ENCODE results near the gene CTNNBL1. TPM values are rescaled to one million over a fixed set of nuclear protein-coding genes. Genes with fewer than 3 reads are reported as not detected.

Gene CTNNBL1
- total RNA-seq, 1 donor from 2014 or later, result 87.7 TPM

DNA sequence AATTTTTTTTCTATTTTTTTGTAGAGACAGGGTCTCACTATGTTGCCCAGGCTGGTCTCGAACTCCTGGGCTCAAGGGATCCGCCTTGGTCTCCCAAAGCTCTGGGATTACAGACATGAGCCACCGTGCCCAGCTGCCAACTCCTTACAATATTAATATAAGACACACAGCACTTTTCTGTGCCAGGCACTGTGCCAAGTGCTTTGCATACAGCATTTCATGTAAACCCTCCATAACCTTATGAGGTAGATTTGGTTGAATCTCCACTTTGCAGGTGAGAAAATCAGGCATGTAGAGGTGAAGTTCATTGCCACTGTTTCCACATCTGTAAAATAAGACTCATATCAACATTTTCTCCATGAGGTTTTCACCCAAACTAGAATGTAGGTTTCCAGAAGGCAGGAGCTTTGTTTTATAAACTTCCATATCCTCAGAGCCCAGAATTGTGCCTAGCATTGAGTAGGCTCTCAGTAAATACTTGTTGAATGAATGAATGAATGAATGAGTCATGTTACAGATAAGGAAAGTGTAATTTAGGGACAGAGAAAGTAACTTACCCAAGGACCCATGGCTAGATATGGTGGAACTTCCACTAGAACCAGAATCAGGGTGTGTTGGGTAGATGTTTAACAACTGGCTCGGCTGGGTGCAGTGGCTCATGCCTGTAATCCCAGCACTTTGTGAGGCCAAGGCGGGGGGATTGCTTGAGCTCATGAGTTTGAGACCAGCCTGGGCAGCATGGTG, 3.0 kb upstream of the CTNNBL1 start:
- no peak for DNase-seq (ENCODE audit: low read depth, low spot score)
- no peaks in the 10 kb centered on the region for H3K36me3 Mint-ChIP-seq (ENCODE audit: low read depth)
- peaks cover 21% of the 10 kb centered on the region for H3K4me1 Mint-ChIP-seq
- H3K27me3 Mint-ChIP-seq (ENCODE audit: low read depth), result peaks cover 73% of the 10 kb centered on the region
- H3K9me3 Mint-ChIP-seq, result no peaks in the 10 kb centered on the region
- no peak overlapping the region for H3K4me3 Mint-ChIP-seq
- H3K27ac Mint-ChIP-seq (ENCODE audit: unreplicated experiment), result no peak overlapping the region
- TF ChIP-seq CTCF (conservative IDR thresholded peaks at IDR 0.05), result no peak

DNA sequence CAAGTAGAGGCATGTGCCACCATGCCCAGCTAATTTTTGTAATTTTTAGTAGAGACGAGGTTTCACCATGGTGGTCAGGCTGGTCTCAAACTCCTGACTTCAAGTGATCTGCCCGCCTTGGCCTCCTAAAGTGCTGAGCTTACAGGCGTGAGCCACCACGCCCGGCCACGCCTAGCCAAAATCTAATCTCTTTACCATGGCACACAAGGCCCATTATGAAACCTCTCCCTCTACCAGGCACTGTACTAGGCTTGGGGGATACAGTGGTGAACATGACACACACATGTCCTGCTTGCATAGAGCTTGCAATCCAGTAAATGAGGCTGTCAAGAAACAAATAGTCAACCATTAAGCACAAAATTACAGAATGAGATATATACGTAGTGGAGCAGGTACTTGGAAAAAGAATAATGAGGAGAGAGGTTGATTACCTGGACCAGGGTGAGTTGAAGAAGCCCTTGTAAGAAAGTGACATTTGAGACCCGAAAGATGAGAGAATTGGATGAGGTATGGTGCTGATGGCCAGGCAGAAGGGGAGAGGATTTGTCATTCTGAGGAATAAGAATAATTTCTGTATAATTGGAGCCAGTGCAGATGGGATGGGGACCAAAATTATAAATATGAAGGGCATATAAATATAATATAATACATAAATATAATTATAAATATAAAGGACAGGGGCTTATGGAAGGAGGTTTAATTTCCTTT, 1.2 kb upstream of the CTNNBL1 start:
- no peak for DNase-seq (ENCODE audit: low read depth, low spot score)
- TF ChIP-seq CTCF (conservative IDR thresholded peaks at IDR 0.05), result no peak
- Mint-ChIP-seq H3K27me3 (ENCODE audit: low read depth) (peaks cover 55% of the 10 kb centered on the region), H3K9me3 (no peaks in the 10 kb centered on the region), H3K4me3 (peak overlapping the region; percentile 29), H3K4me1 (peaks cover 24% of the 10 kb centered on the region), H3K27ac (ENCODE audit: unreplicated experiment) (no peak overlapping the region), H3K36me3 (ENCODE audit: low read depth) (no peaks in the 10 kb centered on the region)

- Mint-ChIP-seq H3K4me1 (peaks cover 24% of the 10 kb centered on the region), H3K9me3 (no peaks in the 10 kb centered on the region), H3K27ac (ENCODE audit: unreplicated experiment) (no peak overlapping the region), H3K27me3 (ENCODE audit: low read depth) (peaks cover 49% of the 10 kb centered on the region), H3K4me3 (peak overlapping the region; percentile 95), H3K36me3 (ENCODE audit: low read depth) (no peaks in the 10 kb centered on the region)
- no peak for TF ChIP-seq CTCF (conservative IDR thresholded peaks at IDR 0.05)
- no peak for DNase-seq (ENCODE audit: low read depth, low spot score)
Measured at GRCh38 chr20:37693242-37693634, 592 bp upstream of the CTNNBL1 start.

GRCh38 chr20:37695684-37696342, 2.0 kb downstream of the CTNNBL1 start:
- Mint-ChIP-seq H3K27ac (ENCODE audit: unreplicated experiment) (no peak overlapping the region), H3K4me3 (peak overlapping the region; percentile 58), H3K27me3 (ENCODE audit: low read depth) (peaks cover 23% of the 10 kb centered on the region), H3K4me1 (peaks cover 24% of the 10 kb centered on the region), H3K9me3 (no peaks in the 10 kb centered on the region), H3K36me3 (ENCODE audit: low read depth) (no peaks in the 10 kb centered on the region)
- no peak for DNase-seq (ENCODE audit: low read depth, low spot score)
- no peak for TF ChIP-seq CTCF (conservative IDR thresholded peaks at IDR 0.05)

DNA sequence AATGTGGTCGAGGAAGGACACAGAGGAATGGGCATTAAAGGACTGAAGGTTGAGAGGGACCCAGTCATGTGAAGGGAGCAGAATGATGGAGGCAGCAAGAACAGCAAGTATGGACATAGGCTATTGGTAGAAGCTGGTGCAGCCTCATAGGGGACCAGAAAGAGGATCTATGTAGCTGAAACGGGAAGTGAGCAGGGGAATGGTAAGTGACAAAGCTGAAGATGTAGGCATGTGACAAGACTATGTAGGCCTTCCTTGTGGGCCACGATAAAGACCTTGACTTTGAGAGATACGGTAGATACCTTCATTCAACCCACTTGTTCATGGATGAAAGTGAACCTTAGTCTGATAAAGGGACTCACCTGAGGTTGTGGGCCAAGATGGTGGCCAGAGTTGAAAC, 3.5 kb downstream of the CTNNBL1 start:
- Mint-ChIP-seq H3K36me3 (ENCODE audit: low read depth) (no peaks in the 10 kb centered on the region), H3K4me3 (no peak overlapping the region), H3K9me3 (no peaks in the 10 kb centered on the region), H3K27me3 (ENCODE audit: low read depth) (peaks cover 12% of the 10 kb centered on the region), H3K27ac (ENCODE audit: unreplicated experiment) (no peak overlapping the region), H3K4me1 (peaks cover 24% of the 10 kb centered on the region)
- no peak for DNase-seq (ENCODE audit: low read depth, low spot score)
- no peak for TF ChIP-seq CTCF (conservative IDR thresholded peaks at IDR 0.05)
